ENCODE data around the gene GNL3L. TPM values are rescaled to one million over a fixed set of nuclear protein-coding genes. Genes with fewer than 3 reads are reported as not detected.
"Not testable (repeated sequence)": the region's sequence is repeated elsewhere in the genome, so short reads cannot be mapped to it uniquely, and the experiment has no call there.

Gene GNL3L
- total and polyA plus RNA-seq, 10 donors, result 3.0 to 52.3 (median 38.2) TPM

- Histone ChIP-seq H3K27me3 (replicated peaks in 1 of 7) (no peaks in the 10 kb centered on the region), H3K9me3 (no peaks in the 10 kb centered on the region), H3K27ac (no peak overlapping the region), H3K4me1 (no peaks in the 10 kb centered on the region), H3K4me3 (no peak overlapping the region), H3K36me3 (peaks cover 0 to 99% (median 47%) of the 10 kb centered on the region in 6 donors)
- intact Hi-C loops (cut with DNase I; ENCODE audit: low total_unique reads), result no loop called here
- TF ChIP-seq POLR2A (IDR thresholded peaks at IDR 0.05), result no peak
- TF ChIP-seq POLR2AphosphoS5 (IDR thresholded peaks at IDR 0.05), result no peak
- no peak for TF ChIP-seq CTCF (IDR thresholded peaks at IDR 0.05 in 8 of 11, conservative IDR thresholded peaks at IDR 0.05 in 3 of 11)
- WGBS, 5 donors, result 80 to 91% (median 90%) methylated on average over 9 to 11 of the region's 11 CpGs
- DNase-seq, result no peak
Measured at GRCh38 chrX:54560411-54560810, 30.4 kb downstream of the GNL3L start.

GRCh38 chrX:54561622-54562021 lies 31.6 kb downstream of the GNL3L start:
- no peaks in the 10 kb centered on the region for H3K4me1 ChIP-seq
- intact Hi-C loops (cut with DNase I; ENCODE audit: low total_unique reads), result no loop called here
- H3K27ac ChIP-seq, result no peak overlapping the region
- WGBS, 5 donors, result 83 to 100% (median 94%) methylated on average over 1 of the region's 1 CpG; no CpG with 5 or more reads in 1 of the 5 donors
- H3K4me3 ChIP-seq, result no peak overlapping the region
- no peaks in the 10 kb centered on the region for H3K27me3 ChIP-seq (replicated peaks in 1 of 7)
- TF ChIP-seq CTCF (IDR thresholded peaks at IDR 0.05 in 8 of 11, conservative IDR thresholded peaks at IDR 0.05 in 3 of 11) (no peak), POLR2AphosphoS5 (IDR thresholded peaks at IDR 0.05) (no peak), POLR2A (IDR thresholded peaks at IDR 0.05) (no peak)
- H3K9me3 ChIP-seq, result no peaks in the 10 kb centered on the region
- H3K36me3 ChIP-seq, result peaks cover 0 to 97% (median 42%) of the 10 kb centered on the region in 6 donors
- DNase-seq, result no peak

GRCh38 chrX:54564936-54565335 lies 34.9 kb downstream of the GNL3L start:
- WGBS, 5 donors, result 84 to 97% (median 95%) methylated on average over 4 to 5 of the region's 5 CpGs
- Histone ChIP-seq H3K27ac (no peak overlapping the region), H3K9me3 (peaks cover 0 to 5% (median 3%) of the 10 kb centered on the region in 8 donors), H3K36me3 (peaks cover 0 to 80% (median 22%) of the 10 kb centered on the region in 6 donors), H3K4me1 (no peaks in the 10 kb centered on the region), H3K27me3 (replicated peaks in 1 of 7) (no peaks in the 10 kb centered on the region), H3K4me3 (no peak overlapping the region)
- DNase-seq, result no peak
- intact Hi-C loops (cut with DNase I; ENCODE audit: low total_unique reads), result no loop called here
- TF ChIP-seq POLR2A (IDR thresholded peaks at IDR 0.05) (no peak), POLR2AphosphoS5 (IDR thresholded peaks at IDR 0.05) (no peak), CTCF (IDR thresholded peaks at IDR 0.05 in 8 of 11, conservative IDR thresholded peaks at IDR 0.05 in 3 of 11) (no peak)

GRCh38 chrX:54570332-54570731 lies 40.3 kb downstream of the GNL3L start:
- Histone ChIP-seq H3K4me3 (no peak overlapping the region), H3K4me1 (no peaks in the 10 kb centered on the region), H3K9me3 (peaks cover 0 to 20% (median 11%) of the 10 kb centered on the region in 8 donors), H3K27ac (no peak overlapping the region), H3K36me3 (peaks cover 0 to 32% (median 0%) of the 10 kb centered on the region in 6 donors), H3K27me3 (replicated peaks in 1 of 7) (no peaks in the 10 kb centered on the region)
- no peak for DNase-seq
- intact Hi-C loops (cut with DNase I; ENCODE audit: low total_unique reads), result no loop called here
- TF ChIP-seq CTCF (IDR thresholded peaks at IDR 0.05 in 8 of 11, conservative IDR thresholded peaks at IDR 0.05 in 3 of 11), result no peak
- TF ChIP-seq POLR2AphosphoS5 (IDR thresholded peaks at IDR 0.05), result no peak
- TF ChIP-seq POLR2A (IDR thresholded peaks at IDR 0.05), result no peak

- Histone ChIP-seq H3K9me3 (peaks cover 0 to 20% (median 11%) of the 10 kb centered on the region in 8 donors), H3K36me3 (peaks cover 0 to 31% (median 0%) of the 10 kb centered on the region in 6 donors)
- WGBS, 5 donors, result 93 to 100% (median 97%) methylated on average over 7 to 31 of the region's 31 CpGs; no CpG with 5 or more reads in 1 of the 5 donors
- intact Hi-C loops (cut with DNase I; ENCODE audit: low total_unique reads); H3K27ac ChIP-seq; H3K4me3 ChIP-seq; DNase-seq; H3K4me1 ChIP-seq; H3K27me3 ChIP-seq (replicated peaks in 1 of 7): not testable (repeated sequence)
Measured at GRCh38 chrX:54572641-54573040, 42.6 kb downstream of the GNL3L start.

Measured in spleen (tissue), 11 donors.